NT2/D1 (cell line): ENCODE measurements around the gene MYO5C.

ENCODE experiments used
- DNase-seq: peaks from one replicate; pipeline ENCODE4 v3.0.0-alpha.2; 2011; ENCODE audit warnings: low read depth, low spot score
- H3K27me3 ChIP-seq: 2 replicates; pipeline ENCODE4 v1.6.0; 2011; ENCODE audit warnings: mild to moderate bottlenecking; ENCODE audit not compliant: insufficient read length, insufficient read depth
- H3K36me3 ChIP-seq: 2 replicates; pipeline ENCODE4 v1.6.1; 2011; ENCODE audit warnings: mild to moderate bottlenecking, low read length, mixed read lengths; ENCODE audit not compliant: insufficient read depth, insufficient read length
- H3K4me1 ChIP-seq: 2 replicates; pipeline ENCODE4 v1.5.1; 2011; ENCODE audit not compliant: insufficient read depth, insufficient read length
- H3K4me3 ChIP-seq: 2 replicates; pipeline ENCODE4 v1.5.1; 2011; ENCODE audit warnings: low read depth; ENCODE audit not compliant: insufficient read length
- H3K9ac ChIP-seq: 2 replicates; pipeline ENCODE4 v1.6.0; 2011; ENCODE audit warnings: low read depth; ENCODE audit not compliant: insufficient read length
- H3K9me3 ChIP-seq: 2 replicates; pipeline ENCODE4 v1.5.1; 2011; ENCODE audit warnings: mild to moderate bottlenecking, low read length; ENCODE audit not compliant: insufficient read depth
- SUZ12 ChIP-seq: IDR thresholded peaks from 2 replicates; pipeline ENCODE4 v1.6.1; 2011; ENCODE audit not compliant: insufficient read length, insufficient read depth; ENCODE audit errors: extremely low read depth
- YY1 ChIP-seq: IDR thresholded peaks from 2 replicates; pipeline ENCODE4 v1.6.1; 2011; ENCODE audit not compliant: insufficient read length, insufficient read depth
- ZNF274 ChIP-seq: IDR thresholded peaks from 2 replicates; pipeline ENCODE4 v1.6.1; 2011; ENCODE audit warnings: mild to moderate bottlenecking, low read depth, low read length

Gene MYO5C

DNA sequence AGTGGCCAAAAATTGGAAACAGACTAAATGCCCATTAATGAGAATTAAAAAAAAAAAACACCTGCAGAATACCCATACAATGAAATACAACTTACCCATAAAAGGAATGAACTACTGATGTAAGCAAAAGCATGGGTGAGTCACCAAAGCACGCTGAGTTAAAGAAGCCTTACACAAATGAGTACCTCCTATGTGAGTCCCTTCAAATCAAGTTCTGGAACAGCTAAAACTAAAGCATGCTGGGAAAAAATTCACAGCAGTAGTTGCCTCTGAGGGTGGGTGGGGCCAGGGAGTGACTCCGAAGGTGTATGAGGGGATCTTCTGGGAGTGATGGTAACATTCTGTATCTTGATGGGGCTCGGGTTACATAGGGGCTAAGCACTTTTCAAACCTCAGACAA lies 11.4 kb downstream of the MYO5C start:
- Histone ChIP-seq H3K9ac (no peak overlapping the region), H3K4me3 (no peak overlapping the region), H3K4me1 (peaks cover 5% of the 10 kb centered on the region), H3K9me3 (peaks cover 9% of the 10 kb centered on the region; the same call in 1 of the 2 replicates), H3K36me3 (no peaks in the 10 kb centered on the region), H3K27me3 (no peaks in the 10 kb centered on the region)
- DNase-seq = no peak
- TF ChIP-seq ZNF274 (no peak), YY1 (no peak), SUZ12 (no peak)

DNA sequence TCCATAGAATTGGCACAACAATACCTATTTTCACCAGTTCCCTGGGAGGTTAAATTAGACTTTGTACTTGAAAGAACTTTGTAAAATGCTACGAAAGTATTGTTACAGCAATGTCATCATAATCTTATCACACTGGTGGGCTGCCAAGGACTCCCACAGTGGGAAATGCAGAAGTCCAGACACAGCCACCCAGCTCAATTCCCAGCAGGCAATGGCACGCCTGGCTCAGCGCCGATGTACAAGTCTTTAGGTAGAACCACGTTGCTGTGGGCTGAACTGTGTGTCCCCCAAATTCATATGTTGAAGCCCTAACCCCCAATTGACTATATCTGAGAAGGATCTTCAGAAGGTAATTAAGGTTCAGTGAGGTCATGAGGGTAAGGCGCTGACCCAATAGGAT lies 12.3 kb downstream of the MYO5C start:
- no peaks in the 10 kb centered on the region for H3K36me3 ChIP-seq
- TF ChIP-seq YY1 = no peak
- TF ChIP-seq SUZ12 = no peak
- TF ChIP-seq ZNF274 = no peak
- peaks cover 9% of the 10 kb centered on the region; the same call in 1 of the 2 replicates for H3K9me3 ChIP-seq
- no peak overlapping the region for H3K9ac ChIP-seq
- H3K4me1 ChIP-seq = no peaks in the 10 kb centered on the region
- H3K27me3 ChIP-seq = no peaks in the 10 kb centered on the region
- DNase-seq = no peak
- no peak overlapping the region for H3K4me3 ChIP-seq

DNA sequence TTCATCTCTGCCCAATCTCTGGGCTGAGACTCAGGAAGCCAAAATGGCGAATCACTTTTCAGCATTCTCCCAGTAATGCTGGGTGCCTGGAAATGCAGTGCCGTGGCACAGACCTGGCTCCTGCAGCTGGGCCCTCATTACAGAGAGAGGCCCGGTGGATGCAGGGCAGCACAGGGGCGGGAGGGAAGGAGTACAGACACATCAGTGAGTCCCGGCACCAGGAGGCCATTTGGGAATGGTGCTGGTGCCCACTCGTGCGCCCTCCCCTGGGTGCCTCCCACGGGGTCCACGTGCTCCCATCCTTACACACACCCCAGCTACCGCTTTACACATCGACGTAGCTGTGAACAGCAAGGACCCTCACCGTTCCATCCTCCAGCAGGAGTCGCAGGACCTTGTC lies 13.2 kb downstream of the MYO5C start:
- Histone ChIP-seq H3K4me3 (no peak overlapping the region), H3K36me3 (no peaks in the 10 kb centered on the region), H3K27me3 (no peaks in the 10 kb centered on the region), H3K9ac (no peak overlapping the region), H3K4me1 (no peaks in the 10 kb centered on the region), H3K9me3 (peaks cover 9% of the 10 kb centered on the region; the same call in 1 of the 2 replicates)
- DNase-seq = no peak
- TF ChIP-seq YY1 (no peak), SUZ12 (no peak)

DNA sequence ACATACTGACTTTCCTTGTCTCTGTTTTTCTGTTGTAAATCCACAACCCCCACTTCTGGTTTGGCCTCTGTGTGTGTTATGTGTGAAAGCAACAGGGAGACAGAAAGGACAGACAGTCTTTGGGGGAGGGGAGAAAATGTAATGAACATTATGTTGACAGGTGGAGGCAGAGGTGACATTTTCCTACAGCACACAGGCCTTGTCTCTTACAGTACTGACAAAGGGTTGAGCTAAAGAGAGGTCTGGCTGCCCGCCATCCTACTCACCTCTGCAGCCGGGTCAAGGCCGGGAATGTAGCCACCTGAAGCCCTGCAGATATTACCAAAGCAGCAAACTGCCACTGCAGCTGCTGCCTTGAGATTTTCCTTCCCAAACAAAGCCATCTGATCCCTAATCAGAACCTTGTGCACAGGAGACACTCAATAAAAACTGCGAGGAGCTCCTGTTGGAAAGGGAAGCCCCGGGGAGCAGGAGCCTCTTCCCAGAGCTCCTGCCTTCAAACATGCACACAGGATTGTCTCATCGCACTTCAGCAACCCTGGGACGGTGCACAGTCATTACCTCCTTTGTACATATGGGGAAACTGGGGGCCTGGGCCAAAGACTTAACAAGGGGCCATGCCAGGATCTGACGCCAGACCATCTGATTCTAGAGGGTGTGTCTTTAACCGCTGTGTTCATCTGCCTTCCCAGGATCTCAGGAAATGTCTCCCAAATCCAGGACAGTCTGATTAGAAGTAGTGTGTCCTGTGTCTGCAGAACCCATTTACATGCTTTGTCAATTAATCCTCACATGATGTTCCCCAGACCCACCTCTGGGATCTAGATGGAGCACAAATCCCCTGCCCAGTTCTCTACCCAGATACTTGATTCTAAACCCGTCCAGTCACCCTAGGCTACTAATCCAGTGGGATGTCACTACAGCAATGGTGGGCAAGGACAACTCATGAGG lies 14.2 kb downstream of the MYO5C start:
- no peak for DNase-seq
- Histone ChIP-seq H3K4me3 (no peak overlapping the region), H3K27me3 (no peaks in the 10 kb centered on the region), H3K9ac (no peak overlapping the region), H3K4me1 (no peaks in the 10 kb centered on the region), H3K9me3 (peaks cover 5% of the 10 kb centered on the region; the same call in 1 of the 2 replicates), H3K36me3 (no peaks in the 10 kb centered on the region)
- TF ChIP-seq SUZ12 (no peak), ZNF274 (no peak), YY1 (no peak)

- Histone ChIP-seq H3K9me3 (peaks cover 2% of the 10 kb centered on the region; the same call in 1 of the 2 replicates), H3K9ac (no peak overlapping the region), H3K27me3 (no peaks in the 10 kb centered on the region), H3K4me3 (no peak overlapping the region), H3K4me1 (no peaks in the 10 kb centered on the region), H3K36me3 (no peaks in the 10 kb centered on the region)
- DNase-seq = no peak
- TF ChIP-seq YY1 = no peak
These were observed 15.1 kb downstream of the MYO5C start for GRCh38 chr15:52280326-52281084.

- H3K27me3 ChIP-seq = no peaks in the 10 kb centered on the region
- no peaks in the 10 kb centered on the region for H3K9me3 ChIP-seq
- no peak for DNase-seq
- peaks cover 5% of the 10 kb centered on the region for H3K36me3 ChIP-seq
- TF ChIP-seq ZNF274 (no peak), YY1 (no peak), SUZ12 (no peak)
- H3K4me3 ChIP-seq = no peak overlapping the region
- no peaks in the 10 kb centered on the region for H3K4me1 ChIP-seq
- H3K9ac ChIP-seq = no peak overlapping the region
These were observed 16.8 kb downstream of the MYO5C start for GRCh38 chr15:52278636-52279367.

DNA sequence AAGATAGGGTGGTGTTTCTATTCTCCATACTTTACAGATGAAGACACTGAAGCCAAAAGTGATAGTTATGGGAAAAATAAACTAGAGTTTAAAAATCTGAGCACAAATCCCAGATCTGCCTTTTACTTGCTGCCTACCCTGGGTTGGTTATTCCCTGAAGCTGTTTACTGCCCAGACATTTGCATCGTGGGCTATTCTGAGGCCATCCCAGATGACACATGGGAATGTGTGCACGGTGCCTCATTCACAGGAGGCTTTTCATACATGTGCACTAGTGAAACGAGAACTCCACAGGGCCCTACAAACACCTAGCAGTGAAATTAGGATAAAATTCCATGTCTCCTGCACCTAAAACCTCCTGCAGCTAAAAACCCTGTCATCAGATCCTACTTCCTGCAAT lies 17.5 kb downstream of the MYO5C start:
- H3K9ac ChIP-seq = no peak overlapping the region
- TF ChIP-seq ZNF274 (no peak), SUZ12 (no peak), YY1 (no peak)
- peaks cover 5% of the 10 kb centered on the region for H3K36me3 ChIP-seq

More for the DNA sequence above, 17.5 kb downstream of the MYO5C start:
- no peak overlapping the region for H3K4me3 ChIP-seq
- DNase-seq = no peak
- no peaks in the 10 kb centered on the region for H3K9me3 ChIP-seq
- H3K4me1 ChIP-seq = no peaks in the 10 kb centered on the region
- no peaks in the 10 kb centered on the region for H3K27me3 ChIP-seq
